ENCODE results near the gene ARID1B.

The ARID1B gene

DNA sequence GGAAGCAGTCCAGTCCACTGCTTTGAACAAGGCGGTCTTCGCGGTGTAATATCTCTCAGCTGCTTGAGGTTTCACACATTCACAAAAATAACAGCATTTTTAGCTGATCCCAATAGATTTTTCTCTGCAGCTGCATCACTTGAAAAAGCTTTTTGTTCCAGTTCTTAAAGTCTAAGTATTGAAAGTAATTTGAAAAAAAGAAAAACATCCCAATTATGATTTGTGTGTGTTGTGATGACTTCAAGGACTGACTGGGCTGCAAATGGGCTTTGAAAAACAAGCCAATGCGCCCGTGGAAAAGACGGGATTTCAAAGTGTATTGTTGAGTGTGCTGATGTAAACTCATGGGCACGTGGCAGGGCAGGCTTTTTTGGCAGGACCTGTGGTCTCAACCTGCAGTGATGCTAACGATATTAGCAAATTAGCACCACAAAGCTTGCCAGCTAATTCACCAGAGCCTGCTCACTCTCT lies 395.1 kb downstream of the ARID1B start:
- DNase-seq, result no peak

DNA sequence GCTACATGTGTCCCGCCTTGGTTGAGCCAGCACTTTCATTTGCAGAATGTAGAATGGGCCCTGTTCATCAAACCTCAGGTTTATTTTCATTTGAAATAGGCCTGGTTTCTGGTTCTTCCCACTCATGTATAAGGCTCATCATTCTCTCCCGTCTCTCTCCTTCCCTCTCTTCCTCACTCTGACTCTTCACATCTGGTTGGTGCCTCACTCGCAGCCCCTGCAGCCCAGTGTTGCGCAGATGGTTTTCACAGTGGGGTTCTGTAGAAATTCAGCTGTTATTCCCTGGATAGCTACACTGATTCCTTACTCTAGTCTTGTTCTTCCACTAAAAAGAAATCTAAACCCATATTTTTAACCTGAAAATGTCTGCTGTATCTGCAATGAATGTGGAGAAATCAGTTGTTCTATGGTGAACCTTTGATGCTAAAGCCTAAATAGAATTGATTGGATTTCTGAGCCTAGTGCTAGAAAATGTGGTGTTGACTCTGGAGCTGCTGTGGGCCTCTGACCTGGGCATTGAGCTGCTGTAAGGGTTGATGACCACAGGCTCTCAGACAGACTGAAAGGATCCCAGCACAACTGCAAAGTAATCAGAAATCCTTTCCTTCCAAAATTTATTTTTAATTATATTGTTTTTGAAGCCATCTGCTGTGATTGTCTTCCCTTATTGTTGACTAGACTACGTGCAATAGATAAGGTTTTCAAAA lies 395.8 kb downstream of the ARID1B start:
- DNase-seq, result no peak

DNA sequence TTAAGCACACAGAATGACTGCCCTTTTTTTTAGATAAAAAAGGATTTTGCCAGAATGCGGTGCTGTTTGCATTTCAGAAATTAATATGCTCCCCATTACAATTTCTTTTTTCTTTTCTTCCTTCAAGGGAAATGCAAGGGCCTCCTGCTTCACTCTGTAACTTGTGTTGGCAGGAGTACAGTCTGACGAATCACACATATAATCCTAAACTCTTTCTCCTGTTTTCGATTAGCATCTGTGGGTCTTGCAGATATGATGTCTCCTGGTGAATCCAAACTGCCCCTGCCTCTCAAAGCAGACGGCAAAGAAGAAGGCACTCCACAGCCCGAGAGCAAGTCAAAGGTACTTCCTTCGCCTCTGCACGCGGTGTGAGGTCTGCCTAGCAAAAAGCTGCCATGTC lies 396.6 kb downstream of the ARID1B start:
- no peak for DNase-seq

- DNase-seq, result no peak
Observed at GRCh38 chr6:157174731-157175130, 397.6 kb downstream of the ARID1B start.

DNA sequence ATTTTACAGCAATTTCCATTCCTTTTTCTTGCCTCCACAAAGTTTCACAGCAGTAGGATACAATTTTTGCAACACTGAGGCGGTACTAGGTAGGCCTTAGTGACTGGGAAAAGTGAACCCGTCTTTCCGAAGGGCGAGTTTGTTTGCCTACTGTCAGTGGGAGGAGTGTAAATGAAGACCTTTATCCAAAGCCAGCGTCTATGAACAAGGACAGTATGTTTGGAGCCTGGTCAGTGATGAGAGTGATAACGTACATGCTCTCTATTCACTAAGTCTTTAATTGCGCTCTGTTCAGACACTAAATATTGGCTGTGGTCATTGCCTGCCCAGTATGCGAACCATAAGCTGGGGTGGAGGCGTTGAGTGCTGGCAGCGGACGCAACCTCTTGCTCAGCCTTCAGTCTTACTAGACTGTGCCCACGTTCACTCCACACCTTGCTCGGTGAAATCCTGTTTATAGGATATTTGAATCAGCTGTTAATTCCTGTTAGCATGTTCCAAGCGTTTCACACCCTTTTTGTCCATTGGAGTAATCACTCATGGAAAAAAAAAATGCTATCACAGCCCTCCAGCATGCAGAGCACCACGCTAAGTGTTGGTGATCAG lies 400.7 kb downstream of the ARID1B start:
- DNase-seq, result no peak

- DNase-seq, result no peak
Observed at GRCh38 chr6:157181649-157182048, 404.5 kb downstream of the ARID1B start.

DNA sequence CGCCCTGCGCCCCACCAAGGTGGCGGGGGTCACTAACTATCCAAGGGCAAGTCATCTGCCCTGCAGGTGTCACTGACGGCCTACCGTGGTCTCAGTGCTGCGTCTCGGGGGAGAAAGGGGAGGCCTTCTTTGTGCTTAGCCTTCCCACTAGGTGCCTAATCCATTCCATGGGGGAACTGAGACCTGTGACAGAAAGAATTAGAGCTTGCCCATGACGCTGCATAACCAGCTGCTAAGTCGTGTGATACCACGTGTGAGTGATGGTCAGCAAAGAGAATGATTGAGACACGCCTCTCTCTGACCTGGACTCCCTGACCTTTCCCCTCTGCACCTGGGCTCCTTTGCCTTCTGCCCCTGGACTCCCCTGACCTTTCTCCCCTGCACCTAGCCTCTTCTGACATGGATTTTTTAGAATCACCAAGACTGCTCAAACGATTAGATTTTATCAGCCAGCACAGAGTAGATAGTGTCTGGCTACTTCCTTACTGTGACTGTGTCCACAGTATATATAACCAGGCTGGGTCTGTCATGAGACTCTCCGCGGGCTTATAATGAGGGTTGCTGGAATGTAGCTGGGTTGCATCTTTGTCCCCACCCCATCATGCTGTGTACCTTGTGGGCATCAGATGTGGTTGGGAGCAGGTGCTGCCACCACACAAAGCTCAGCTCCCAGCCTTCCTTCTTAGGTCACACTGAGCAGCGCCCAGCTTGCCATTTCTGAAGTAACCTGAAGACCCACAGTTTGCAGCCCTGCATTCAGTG lies 405.5 kb downstream of the ARID1B start:
- DNase-seq, result no peak

GRCh38 chr6:157184202-157185015 lies 407.2 kb downstream of the ARID1B start:
- peak; percentile 67 for DNase-seq

DNA sequence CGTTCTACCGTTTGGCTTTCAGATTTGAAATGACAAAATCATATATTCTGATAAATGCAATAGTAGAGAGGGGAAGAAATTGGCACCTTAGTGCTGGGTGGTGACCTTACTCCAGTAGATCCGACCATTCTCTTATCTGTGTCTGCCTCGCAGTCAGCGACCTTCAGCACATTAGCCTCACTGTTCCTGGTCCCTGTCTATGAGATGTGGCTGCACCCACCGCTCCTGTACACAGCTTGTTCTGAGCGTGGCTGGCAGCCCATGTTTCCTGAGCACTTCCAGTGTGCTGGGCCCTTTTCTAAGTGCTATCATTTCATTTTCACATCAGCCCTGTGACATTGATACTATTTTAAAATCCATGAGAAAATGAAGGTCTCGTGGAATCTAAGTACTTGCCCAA lies 408.0 kb downstream of the ARID1B start:
- DNase-seq, result no peak

- DNase-seq, result no peak
Observed at GRCh38 chr6:157185986-157186385, 408.8 kb downstream of the ARID1B start.

DNA sequence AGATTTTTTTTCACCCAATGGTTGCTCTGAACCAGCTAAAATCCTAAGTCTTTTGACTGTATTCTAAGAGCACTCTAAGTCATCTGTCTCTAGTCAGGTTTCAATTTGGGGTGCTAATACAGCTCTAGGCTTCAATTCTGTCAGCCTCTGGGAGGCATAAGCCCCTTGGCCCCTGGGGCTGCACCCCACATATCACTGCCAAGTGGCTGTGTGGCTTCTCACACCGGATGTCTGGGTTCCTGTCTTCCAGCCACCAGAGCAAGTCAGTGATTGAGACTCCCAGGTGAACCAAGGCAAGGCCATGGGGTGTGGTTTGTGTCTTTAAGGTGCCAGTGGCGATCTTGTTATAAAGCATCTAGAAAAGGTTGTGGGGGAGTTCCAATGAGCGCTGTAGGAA lies 409.6 kb downstream of the ARID1B start:
- DNase-seq, result no peak

- DNase-seq, result peak; percentile 38
Observed at GRCh38 chr6:157187182-157188083, 410.3 kb downstream of the ARID1B start.

GRCh38 chr6:157188213-157188612 lies 411.0 kb downstream of the ARID1B start:
- DNase-seq, result no peak

DNA sequence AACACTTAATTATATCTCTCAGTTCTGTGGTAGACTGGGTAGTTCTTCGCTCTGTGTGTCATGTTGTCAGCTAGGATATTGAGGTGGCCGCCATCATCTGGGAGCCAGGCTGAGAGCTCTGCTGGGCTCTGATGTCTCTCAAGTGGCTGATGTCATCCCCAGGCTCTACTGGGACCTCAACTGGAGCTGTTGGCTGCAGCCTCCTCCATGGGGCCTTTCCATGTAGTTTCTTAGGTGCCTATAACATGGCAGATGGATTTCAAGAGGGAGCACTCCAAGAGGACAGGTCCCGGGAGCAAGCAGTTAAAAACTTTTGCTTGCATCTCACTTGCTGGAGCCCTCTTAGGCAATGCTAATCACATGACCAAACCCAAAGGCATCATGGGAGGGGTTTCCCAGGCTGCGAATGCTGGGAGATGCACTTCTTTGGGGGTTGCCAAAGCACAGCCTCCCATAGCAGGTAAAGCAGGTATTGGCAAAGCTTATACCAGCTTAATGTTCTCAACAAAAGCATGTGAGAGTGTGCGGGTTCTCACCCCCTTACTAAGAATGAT lies 416.3 kb downstream of the ARID1B start:
- no peak for DNase-seq

GRCh38 chr6:157194110-157194509 lies 416.9 kb downstream of the ARID1B start:
- no peak for DNase-seq

DNA sequence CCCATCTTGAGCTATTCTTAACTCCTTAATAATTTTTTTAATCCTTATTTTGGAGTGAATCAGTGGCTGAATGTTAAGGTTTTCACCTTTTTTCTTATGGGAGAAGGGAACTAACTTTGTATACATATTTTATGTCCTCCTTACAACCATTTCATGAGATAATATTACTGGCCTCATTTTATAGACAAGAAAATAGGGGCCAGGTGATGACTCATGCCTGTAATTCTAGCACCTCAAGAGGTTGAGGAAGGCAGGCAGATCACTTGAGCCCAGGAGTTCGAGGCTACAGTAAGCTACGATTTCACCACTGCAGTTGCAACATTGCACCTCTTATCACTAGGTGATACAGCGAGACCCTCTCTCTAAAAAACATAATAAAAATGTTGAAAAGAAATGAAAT lies 417.5 kb downstream of the ARID1B start:
- no peak for DNase-seq

- DNase-seq, result no peak
Observed at GRCh38 chr6:157196391-157196790, 419.2 kb downstream of the ARID1B start.

- DNase-seq, result no peak
Observed at GRCh38 chr6:157198425-157199279, 421.5 kb downstream of the ARID1B start.

DNA sequence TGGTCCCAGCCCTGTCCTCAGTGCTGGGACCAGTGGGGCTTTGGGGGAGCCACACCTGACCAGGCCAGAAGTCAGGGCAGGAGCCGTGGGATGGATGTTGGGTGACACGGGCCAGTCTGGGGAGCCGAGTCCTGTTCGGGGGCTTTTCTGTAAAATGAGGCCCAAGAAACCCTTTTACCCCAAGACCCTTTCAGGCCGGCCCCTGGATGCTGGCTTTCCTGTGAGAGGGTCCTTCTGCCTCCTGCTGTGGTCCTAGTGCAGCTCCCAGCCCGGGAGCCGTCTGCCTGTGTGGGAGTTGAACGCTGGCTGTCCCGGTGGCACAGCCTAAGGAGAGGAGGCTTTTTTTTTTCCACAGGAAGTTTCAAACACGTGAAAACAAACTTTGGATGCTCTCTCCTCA lies 422.9 kb downstream of the ARID1B start:
- DNase-seq, result no peak

DNA sequence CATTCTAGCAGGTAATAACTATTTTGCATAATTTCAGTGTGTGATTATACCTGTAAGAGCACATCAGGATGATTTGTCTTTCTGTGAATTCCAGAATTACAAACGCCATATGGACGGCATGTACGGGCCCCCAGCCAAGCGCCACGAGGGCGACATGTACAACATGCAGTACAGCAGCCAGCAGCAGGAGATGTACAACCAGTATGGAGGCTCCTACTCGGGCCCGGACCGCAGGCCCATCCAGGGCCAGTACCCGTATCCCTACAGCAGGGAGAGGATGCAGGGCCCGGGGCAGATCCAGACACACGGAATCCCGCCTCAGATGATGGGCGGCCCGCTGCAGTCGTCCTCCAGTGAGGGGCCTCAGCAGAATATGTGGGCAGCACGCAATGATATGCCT lies 423.4 kb downstream of the ARID1B start:
- DNase-seq, result no peak

GRCh38 chr6:157201083-157201482 lies 423.9 kb downstream of the ARID1B start:
- DNase-seq, result no peak
